OCI-LY7 (cell line): ENCODE results near the gene IGSF21.

Experiments used
- CTCF ChIP-seq: fragments of 200-600 bp; sonication (generic); conservative IDR thresholded peaks from 2 replicates; pipeline ENCODE4 v1.5.1; 2014; ENCODE audit warnings: mild to moderate bottlenecking, antibody characterized with exemption, low read length, moderate library complexity, mixed read lengths
- EZH2phosphoT487 ChIP-seq: fragments of 200-600 bp; sonication (generic); IDR thresholded peaks from 2 replicates; pipeline ENCODE4 v1.6.1; 2018; ENCODE audit warnings: low read depth, borderline replicate concordance, mild to moderate bottlenecking, mixed run types, antibody characterized with exemption, low read length, moderate library complexity, mixed read lengths

- TF ChIP-seq CTCF (no peak), EZH2phosphoT487 (no peak)
These were observed 220.1 kb downstream of the IGSF21 start for GRCh38 chr1:18327650-18328049.
